Lower leg skin (tissue), 4 donors: ENCODE results near the gene SCFD2. TPM values are rescaled to one million over a fixed set of nuclear protein-coding genes. Genes with fewer than 3 reads are reported as not detected.

Experiments used
- DNase-seq, 2 donors: peaks; one replicate each; pipeline ENCODE4 v3.0.0-alpha.2; 2019; ENCODE audit warnings: low spot score in 2 of 2
- H3K4me3 ChIP-seq: fragments of 200-600 bp; sonication (generic); 2 replicates; pipeline ENCODE4 v1.5.1; 2017; ENCODE audit warnings: mild to moderate bottlenecking, low read depth; ENCODE audit not compliant: poor library complexity, severe bottlenecking
- POLR2A ChIP-seq, 2 donors: fragments of 450-650 bp; IDR thresholded peaks; one replicate each; pipeline ENCODE4 v1.6.1; 2016 to 2017; ENCODE audit warnings: antibody characterized with exemption in 2 of 2, mild to moderate bottlenecking in 1 of 2, moderate library complexity in 1 of 2
- WGBS, 2 donors: methylation state at CpG; one replicate each; pipeline ENCODE4 v1.1.5; 2018; 5-methylcytosine and 5-hydroxymethylcytosine counted together
- intact Hi-C: fragments of 100-400 bp; cut with DNase I; formaldehyde crosslinking; loops from one replicate; pipeline ENCODE4 v1.15.0; 2023; ENCODE audit warnings: low total_unique reads
- total RNA-seq, 4 donors: library from RNA; depleted of rRNA; stranded (reverse); fragments of >200 nt; gene quantifications; one replicate each; pipeline ENCODE4 v1.1.0, GENCODE V29; 2016
- TF ChIP-seq, protein P1 (sequence below), 3 donors: fragments of 450-650 bp; IDR thresholded peaks; one replicate each; pipeline ENCODE4 v1.5.1; 2016; ENCODE audit warnings: antibody characterized with exemption in 3 of 3, mild to moderate bottlenecking in 3 of 3, moderate library complexity in 2 of 3

SCFD2 gene
- total RNA-seq, 4 donors from 2014 or later: 13.6 to 23.3 (median 19.0) TPM

DNA sequence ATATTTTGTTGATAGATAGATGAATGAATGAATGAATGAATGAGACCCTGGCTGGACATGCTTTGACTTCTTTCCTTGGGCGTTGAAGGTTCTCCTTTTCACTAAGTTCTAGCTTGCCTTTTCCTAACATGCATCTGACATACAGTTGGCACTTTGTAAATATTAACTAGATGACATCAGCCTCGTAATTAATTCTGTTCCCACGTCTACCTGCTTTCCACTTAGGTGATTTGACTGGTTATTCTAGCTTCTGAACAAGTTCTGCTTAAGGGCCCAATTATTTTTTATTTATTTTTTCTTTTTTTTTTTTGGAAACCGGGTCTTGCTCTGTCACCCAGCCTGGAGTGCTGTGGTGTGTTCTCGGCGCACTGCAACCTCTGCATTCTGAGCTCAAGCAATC lies 517.6 kb downstream of the SCFD2 start:
- 36 to 57% methylated on average over 6 of the region's 6 CpGs for WGBS, 2 donors
- intact Hi-C loops: no loop called here
- TF ChIP-seq, protein P1, sequence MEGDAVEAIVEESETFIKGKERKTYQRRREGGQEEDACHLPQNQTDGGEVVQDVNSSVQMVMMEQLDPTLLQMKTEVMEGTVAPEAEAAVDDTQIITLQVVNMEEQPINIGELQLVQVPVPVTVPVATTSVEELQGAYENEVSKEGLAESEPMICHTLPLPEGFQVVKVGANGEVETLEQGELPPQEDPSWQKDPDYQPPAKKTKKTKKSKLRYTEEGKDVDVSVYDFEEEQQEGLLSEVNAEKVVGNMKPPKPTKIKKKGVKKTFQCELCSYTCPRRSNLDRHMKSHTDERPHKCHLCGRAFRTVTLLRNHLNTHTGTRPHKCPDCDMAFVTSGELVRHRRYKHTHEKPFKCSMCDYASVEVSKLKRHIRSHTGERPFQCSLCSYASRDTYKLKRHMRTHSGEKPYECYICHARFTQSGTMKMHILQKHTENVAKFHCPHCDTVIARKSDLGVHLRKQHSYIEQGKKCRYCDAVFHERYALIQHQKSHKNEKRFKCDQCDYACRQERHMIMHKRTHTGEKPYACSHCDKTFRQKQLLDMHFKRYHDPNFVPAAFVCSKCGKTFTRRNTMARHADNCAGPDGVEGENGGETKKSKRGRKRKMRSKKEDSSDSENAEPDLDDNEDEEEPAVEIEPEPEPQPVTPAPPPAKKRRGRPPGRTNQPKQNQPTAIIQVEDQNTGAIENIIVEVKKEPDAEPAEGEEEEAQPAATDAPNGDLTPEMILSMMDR (IDR thresholded peaks at IDR 0.05): no peak
- TF ChIP-seq POLR2A (IDR thresholded peaks at IDR 0.05): no peak
- no peak overlapping the region for H3K4me3 ChIP-seq
- no peak for DNase-seq

DNA sequence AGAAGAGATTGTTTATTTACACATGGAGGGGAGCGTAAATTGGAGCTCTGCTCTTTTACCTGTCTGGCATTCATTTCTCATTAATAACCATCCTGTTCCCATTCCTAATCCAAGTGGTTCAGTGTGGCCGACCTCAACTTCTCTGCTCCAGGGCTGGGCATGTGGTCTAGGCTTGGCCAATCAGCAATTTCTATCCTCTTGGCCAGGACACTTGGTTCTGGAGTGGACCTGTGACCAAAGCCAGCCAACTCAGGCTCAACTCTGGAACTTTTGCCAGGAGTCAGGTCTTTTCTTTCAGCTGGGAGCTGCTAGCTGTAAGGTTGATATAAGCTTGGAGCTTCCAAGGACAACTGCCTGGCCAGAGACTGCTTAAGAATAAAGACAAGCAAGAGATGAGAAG lies 519.4 kb downstream of the SCFD2 start:
- DNase-seq: no peak
- TF ChIP-seq POLR2A (IDR thresholded peaks at IDR 0.05): no peak
- TF ChIP-seq, protein P1 (IDR thresholded peaks at IDR 0.05): no peak
- intact Hi-C loops: no loop called here
- no peak overlapping the region for H3K4me3 ChIP-seq
- 92 to 97% methylated on average over 2 of the region's 2 CpGs for WGBS, 2 donors

DNA sequence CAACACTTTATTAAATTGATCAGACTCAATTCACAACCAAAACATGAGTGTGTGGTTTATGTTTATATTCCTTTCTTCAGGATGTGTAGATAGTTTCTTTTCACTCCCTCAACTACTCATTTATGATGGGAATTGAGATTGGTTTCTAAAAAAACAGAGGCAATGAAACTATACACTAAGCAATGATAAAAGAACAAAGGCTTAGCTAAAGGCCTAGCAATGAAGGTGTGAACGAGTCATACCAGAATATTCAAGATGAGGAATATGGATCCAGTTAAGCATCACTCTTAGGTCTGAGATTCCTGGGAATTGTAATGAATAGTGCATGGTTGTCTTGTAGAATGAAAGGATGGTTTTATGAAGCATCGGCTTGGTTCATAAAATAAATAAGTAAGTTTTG lies 521.3 kb downstream of the SCFD2 start:
- WGBS, 2 donors: 85 to 98% methylated on average over 2 of the region's 2 CpGs
- H3K4me3 ChIP-seq: no peak overlapping the region
- intact Hi-C loops: no loop called here
- TF ChIP-seq POLR2A (IDR thresholded peaks at IDR 0.05): no peak
- TF ChIP-seq, protein P1 (IDR thresholded peaks at IDR 0.05): no peak
- no peak for DNase-seq

DNA sequence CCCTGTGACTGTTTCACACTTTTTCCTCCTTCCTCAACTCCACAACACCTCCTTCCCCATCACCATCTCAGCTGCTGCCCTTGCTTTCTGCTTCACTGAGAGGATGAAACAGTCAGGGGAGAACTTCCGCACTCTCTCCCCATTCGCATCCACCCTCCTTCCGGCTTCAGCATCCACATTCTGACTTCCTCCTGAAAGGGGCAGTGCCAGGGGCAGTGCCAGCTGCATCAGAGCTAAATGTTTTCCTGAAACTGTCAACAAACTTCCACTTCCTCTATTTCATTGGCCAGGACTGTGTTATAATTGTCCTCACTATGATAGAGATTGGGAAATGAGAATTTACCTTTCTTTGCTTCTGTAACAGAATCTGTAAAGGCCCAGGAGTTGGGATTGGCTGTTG lies 521.9 kb downstream of the SCFD2 start:
- 85 to 88% methylated on average over 3 of the region's 3 CpGs for WGBS, 2 donors
- intact Hi-C loops: no loop called here
- H3K4me3 ChIP-seq: no peak overlapping the region
- DNase-seq: no peak
- TF ChIP-seq POLR2A (IDR thresholded peaks at IDR 0.05): no peak
- TF ChIP-seq, protein P1 (IDR thresholded peaks at IDR 0.05): no peak

DNA sequence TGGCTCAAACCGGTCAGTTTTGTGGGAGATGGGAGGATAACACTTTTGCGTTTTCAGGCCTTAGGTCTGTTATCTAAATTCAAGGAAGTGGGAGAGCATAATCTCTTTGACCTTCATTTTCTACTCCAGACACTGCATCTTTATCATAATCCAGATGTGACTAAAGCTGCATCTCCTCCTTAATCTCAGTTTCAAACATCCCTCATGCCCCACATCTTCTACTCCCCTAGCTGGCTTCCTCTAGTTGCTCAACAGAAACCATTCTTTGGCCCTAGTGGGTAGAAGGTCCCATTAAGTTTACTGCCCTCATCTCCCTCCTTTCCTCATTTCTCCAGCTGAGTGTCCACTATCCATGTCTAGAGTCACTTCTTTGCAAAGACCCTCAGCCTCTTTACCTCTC lies 522.5 kb downstream of the SCFD2 start:
- no peak overlapping the region for H3K4me3 ChIP-seq
- 95 to 96% methylated on average over 2 of the region's 2 CpGs for WGBS, 2 donors
- intact Hi-C loops: no loop called here
- DNase-seq: no peak
- TF ChIP-seq, protein P1 (IDR thresholded peaks at IDR 0.05): no peak
- TF ChIP-seq POLR2A (IDR thresholded peaks at IDR 0.05): no peak

DNA sequence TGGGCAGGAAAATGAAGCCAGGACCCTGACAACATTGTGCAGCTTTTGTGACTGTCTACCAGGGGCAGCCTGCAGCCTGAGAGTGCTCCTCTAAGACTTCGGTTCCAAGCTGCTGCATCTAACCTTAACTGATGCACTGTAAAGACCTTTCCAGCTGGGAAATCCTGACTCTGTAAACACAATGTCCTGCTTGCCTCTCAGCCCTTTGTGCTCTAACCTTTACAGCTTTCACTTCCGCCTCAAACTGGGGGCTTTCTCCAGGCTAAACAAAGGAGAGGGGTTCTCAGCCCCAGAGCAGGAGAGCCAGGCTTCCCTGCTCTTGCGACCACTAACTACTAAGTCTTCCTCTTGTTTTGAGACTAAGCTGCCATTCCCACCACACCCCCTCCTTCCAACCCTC lies 523.1 kb downstream of the SCFD2 start:
- no peak for TF ChIP-seq POLR2A (IDR thresholded peaks at IDR 0.05)
- TF ChIP-seq, protein P1 (IDR thresholded peaks at IDR 0.05): no peak
- DNase-seq: no peak
- 84 to 93% methylated on average over 3 of the region's 3 CpGs for WGBS, 2 donors
- intact Hi-C loops: no loop called here
- no peak overlapping the region for H3K4me3 ChIP-seq
